ENCODE results near the gene LEPROT. TPM values are rescaled to one million over a fixed set of nuclear protein-coding genes. Genes with fewer than 3 reads are reported as not detected.

The LEPROT gene
- polyA plus RNA-seq, 1 donor (not counting 4 experiments of a cell fraction or from before 2014, with no cell fraction given) = 82.5 TPM

DNA sequence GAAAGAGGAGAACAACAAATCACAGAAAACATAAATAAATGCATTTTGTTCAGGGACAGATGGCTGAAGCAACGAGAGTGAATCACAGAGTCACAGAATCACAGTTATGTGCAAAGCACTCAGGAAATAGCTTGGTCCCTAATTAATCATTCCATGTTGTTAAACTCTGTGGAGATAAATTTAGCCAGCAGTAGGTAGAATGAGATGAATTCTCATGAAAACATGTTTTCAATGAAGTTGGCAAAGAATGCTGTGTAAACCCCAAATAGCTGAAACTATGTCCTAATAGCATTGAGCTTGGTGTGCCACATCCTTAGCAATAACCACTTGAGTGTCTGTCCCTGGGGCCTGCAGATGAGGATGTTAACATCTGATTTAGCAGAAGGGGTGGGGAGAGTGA lies 20.4 kb downstream of the LEPROT start:
- no peak overlapping the region for H3K9ac ChIP-seq (ENCODE audit: control insufficient read depth, extremely low read depth, insufficient read depth, low read length)
- H3K27ac ChIP-seq (ENCODE audit: control insufficient read depth, insufficient read depth, low read length) = no peak overlapping the region
- no peaks in the 10 kb centered on the region for H3K36me3 ChIP-seq (ENCODE audit: control insufficient read depth in 2 of 2, extremely low read depth in 1 of 2, insufficient read depth in 2 of 2, low read length in 2 of 2)
- dilution Hi-C loops (cut with MboI; ENCODE audit: extremely low pct_ligation_motif_present, low sequenced_read_pairs) = no loop called here
- peaks cover 2% of the 10 kb centered on the region for H3K4me1 ChIP-seq (ENCODE audit: control insufficient read depth, extremely low read depth, insufficient read depth, low read length)
- no peaks in the 10 kb centered on the region for H3K9me1 ChIP-seq (ENCODE audit: control insufficient read depth, extremely low read depth, insufficient read depth, low read length)
- no peaks in the 10 kb centered on the region for H4K20me1 ChIP-seq (ENCODE audit: control insufficient read depth, extremely low read depth, insufficient read depth, low read length)
- FAIRE-seq (no peak), DNase-seq (ENCODE audit: low read depth, low spot score) (no peak)
- no peaks in the 10 kb centered on the region for H3K9me3 ChIP-seq (ENCODE audit: control insufficient read depth, low read depth, low read length)
- no peak for TF ChIP-seq EZH2 (IDR thresholded peaks at IDR 0.05; ENCODE audit: low read length)
- TF ChIP-seq, protein P1, sequence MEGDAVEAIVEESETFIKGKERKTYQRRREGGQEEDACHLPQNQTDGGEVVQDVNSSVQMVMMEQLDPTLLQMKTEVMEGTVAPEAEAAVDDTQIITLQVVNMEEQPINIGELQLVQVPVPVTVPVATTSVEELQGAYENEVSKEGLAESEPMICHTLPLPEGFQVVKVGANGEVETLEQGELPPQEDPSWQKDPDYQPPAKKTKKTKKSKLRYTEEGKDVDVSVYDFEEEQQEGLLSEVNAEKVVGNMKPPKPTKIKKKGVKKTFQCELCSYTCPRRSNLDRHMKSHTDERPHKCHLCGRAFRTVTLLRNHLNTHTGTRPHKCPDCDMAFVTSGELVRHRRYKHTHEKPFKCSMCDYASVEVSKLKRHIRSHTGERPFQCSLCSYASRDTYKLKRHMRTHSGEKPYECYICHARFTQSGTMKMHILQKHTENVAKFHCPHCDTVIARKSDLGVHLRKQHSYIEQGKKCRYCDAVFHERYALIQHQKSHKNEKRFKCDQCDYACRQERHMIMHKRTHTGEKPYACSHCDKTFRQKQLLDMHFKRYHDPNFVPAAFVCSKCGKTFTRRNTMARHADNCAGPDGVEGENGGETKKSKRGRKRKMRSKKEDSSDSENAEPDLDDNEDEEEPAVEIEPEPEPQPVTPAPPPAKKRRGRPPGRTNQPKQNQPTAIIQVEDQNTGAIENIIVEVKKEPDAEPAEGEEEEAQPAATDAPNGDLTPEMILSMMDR (optimal IDR thresholded peaks at IDR 0.05 in 1 of 3, IDR thresholded peaks at IDR 0.05 in 1 of 3, conservative IDR thresholded peaks at IDR 0.05 in 1 of 3; ENCODE audit: extremely low read depth in 1 of 3, insufficient read depth in 2 of 3, low read length in 3 of 3) = no peak
- no peak overlapping the region for H3K4me2 ChIP-seq (ENCODE audit: control insufficient read depth, extremely low read depth, insufficient read depth, low read depth, low read length)
- H2AFZ ChIP-seq (ENCODE audit: control insufficient read depth, low read length) = no peak overlapping the region
- no peak overlapping the region for H3K4me3 ChIP-seq (ENCODE audit: control insufficient read depth in 2 of 3, extremely low read depth in 1 of 3, insufficient read depth in 2 of 3, low read depth in 1 of 3, low read length in 3 of 3)
- no peaks in the 10 kb centered on the region for H3K79me2 ChIP-seq (ENCODE audit: control insufficient read depth, insufficient read depth, low read length)
- H3K27me3 ChIP-seq (ENCODE audit: control insufficient read depth, extremely low read depth, insufficient read depth, low read length) = no peaks in the 10 kb centered on the region

DNA sequence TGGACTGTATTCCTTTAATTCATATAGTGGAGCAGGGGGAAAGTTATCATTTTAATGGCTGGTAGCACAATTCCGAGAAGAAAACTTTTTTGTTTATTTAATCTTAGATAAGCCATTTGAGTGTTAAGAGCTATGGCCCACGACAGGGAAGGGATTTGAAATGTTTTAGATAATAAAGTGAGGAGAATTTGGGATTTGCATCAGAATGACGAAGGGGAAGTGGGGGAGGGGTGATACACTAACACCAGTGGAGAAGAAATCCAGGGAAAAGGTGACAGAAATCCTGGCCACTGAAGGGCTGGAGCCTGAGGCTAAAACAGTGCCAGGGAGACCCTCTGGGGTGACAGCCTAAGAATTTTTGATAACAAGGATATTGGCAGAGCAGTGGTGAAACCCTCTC lies 21.0 kb downstream of the LEPROT start:
- Histone ChIP-seq H4K20me1 (ENCODE audit: control insufficient read depth, extremely low read depth, insufficient read depth, low read length) (no peaks in the 10 kb centered on the region), H3K9ac (ENCODE audit: control insufficient read depth, extremely low read depth, insufficient read depth, low read length) (no peak overlapping the region), H3K27ac (ENCODE audit: control insufficient read depth, insufficient read depth, low read length) (no peak overlapping the region), H3K79me2 (ENCODE audit: control insufficient read depth, insufficient read depth, low read length) (no peaks in the 10 kb centered on the region), H3K36me3 (ENCODE audit: control insufficient read depth in 2 of 2, extremely low read depth in 1 of 2, insufficient read depth in 2 of 2, low read length in 2 of 2) (no peaks in the 10 kb centered on the region), H2AFZ (ENCODE audit: control insufficient read depth, low read length) (no peak overlapping the region), H3K4me3 (ENCODE audit: control insufficient read depth in 2 of 3, extremely low read depth in 1 of 3, insufficient read depth in 2 of 3, low read depth in 1 of 3, low read length in 3 of 3) (no peak overlapping the region), H3K9me1 (ENCODE audit: control insufficient read depth, extremely low read depth, insufficient read depth, low read length) (no peaks in the 10 kb centered on the region), H3K4me2 (ENCODE audit: control insufficient read depth, extremely low read depth, insufficient read depth, low read depth, low read length) (no peak overlapping the region), H3K4me1 (ENCODE audit: control insufficient read depth, extremely low read depth, insufficient read depth, low read length) (no peaks in the 10 kb centered on the region), H3K27me3 (ENCODE audit: control insufficient read depth, extremely low read depth, insufficient read depth, low read length) (no peaks in the 10 kb centered on the region), H3K9me3 (ENCODE audit: control insufficient read depth, low read depth, low read length) (no peaks in the 10 kb centered on the region)
- no peak for TF ChIP-seq EZH2 (IDR thresholded peaks at IDR 0.05; ENCODE audit: low read length)
- TF ChIP-seq, protein P1 (optimal IDR thresholded peaks at IDR 0.05 in 1 of 3, IDR thresholded peaks at IDR 0.05 in 1 of 3, conservative IDR thresholded peaks at IDR 0.05 in 1 of 3; ENCODE audit: extremely low read depth in 1 of 3, insufficient read depth in 2 of 3, low read length in 3 of 3) = no peak
- no peak for DNase-seq (ENCODE audit: low read depth, low spot score)
- no peak for FAIRE-seq
- dilution Hi-C loops (cut with MboI; ENCODE audit: extremely low pct_ligation_motif_present, low sequenced_read_pairs) = no loop called here
